ENCODE results near the gene AVPR1B. TPM values are rescaled to one million over a fixed set of nuclear protein-coding genes. Genes with fewer than 3 reads are reported as not detected.

AVPR1B gene
- total RNA-seq, 1 experiment from 2014 or later, result 0.22 TPM

DNA sequence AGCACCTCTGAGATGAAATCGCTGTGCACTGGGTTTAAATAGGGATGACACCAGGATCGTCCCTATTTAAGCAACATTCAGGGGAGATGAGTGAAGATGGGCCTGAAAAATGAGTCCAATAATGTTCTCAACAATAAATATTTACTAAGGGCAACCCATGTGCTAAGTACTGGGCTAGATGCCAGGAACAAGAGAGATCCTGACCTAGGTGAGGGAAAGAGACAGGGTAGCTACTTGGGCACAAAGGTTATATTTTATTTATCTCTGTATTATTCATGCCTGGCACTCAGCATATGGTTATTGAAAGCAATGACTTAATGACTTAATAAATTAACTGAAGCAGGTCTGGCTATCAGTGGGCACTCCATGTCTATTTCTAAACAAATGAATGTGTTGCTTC, 27.4 kb upstream of the AVPR1B start:
- ChIA-PET CTCF (no interaction called here), POLR2A (ENCODE audit: unreplicated experiment) (interaction anchor here (0.7 kb wide), 1 partner anchor 100 kb away, joined by 3 read pairs; no protein-coding TSS in a partner anchor)
- Histone ChIP-seq H3K4me2 (ENCODE audit: low read length) (no peak overlapping the region), H2AFZ (ENCODE audit: low read length) (no peak overlapping the region), H3K36me3 (ENCODE audit: low read depth, low read length) (no peaks in the 10 kb centered on the region), H3K9ac (ENCODE audit: low read length) (no peak overlapping the region), H3F3A (ENCODE audit: low read length, unreplicated experiment) (no peaks in the 10 kb centered on the region), H3K9me2 (replicated peaks; ENCODE audit: low read length) (peaks cover 6% of the 10 kb centered on the region; the same call in 1 of the 2 replicates), H4K20me1 (ENCODE audit: low read length) (no peaks in the 10 kb centered on the region), H3K27me3 (ENCODE audit: low read length) (peaks cover 46% of the 10 kb centered on the region), H3K27ac (ENCODE audit: low read length) (no peak overlapping the region), H3K4me1 (ENCODE audit: insufficient read depth, low read length) (no peaks in the 10 kb centered on the region), H3K79me2 (ENCODE audit: low read length) (no peaks in the 10 kb centered on the region), H3K9me3 (ENCODE audit: low read length) (no peaks in the 10 kb centered on the region), H3K4me3 (ENCODE audit: low read length) (no peak overlapping the region)
- intact Hi-C loops (cut with micrococcal nuclease), result no loop called here
- no peak for TF ChIP-seq EZH2 (IDR thresholded peaks at IDR 0.05; ENCODE audit: low read length, unreplicated experiment)
- TF ChIP-seq, protein P1, sequence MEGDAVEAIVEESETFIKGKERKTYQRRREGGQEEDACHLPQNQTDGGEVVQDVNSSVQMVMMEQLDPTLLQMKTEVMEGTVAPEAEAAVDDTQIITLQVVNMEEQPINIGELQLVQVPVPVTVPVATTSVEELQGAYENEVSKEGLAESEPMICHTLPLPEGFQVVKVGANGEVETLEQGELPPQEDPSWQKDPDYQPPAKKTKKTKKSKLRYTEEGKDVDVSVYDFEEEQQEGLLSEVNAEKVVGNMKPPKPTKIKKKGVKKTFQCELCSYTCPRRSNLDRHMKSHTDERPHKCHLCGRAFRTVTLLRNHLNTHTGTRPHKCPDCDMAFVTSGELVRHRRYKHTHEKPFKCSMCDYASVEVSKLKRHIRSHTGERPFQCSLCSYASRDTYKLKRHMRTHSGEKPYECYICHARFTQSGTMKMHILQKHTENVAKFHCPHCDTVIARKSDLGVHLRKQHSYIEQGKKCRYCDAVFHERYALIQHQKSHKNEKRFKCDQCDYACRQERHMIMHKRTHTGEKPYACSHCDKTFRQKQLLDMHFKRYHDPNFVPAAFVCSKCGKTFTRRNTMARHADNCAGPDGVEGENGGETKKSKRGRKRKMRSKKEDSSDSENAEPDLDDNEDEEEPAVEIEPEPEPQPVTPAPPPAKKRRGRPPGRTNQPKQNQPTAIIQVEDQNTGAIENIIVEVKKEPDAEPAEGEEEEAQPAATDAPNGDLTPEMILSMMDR (conservative IDR thresholded peaks at IDR 0.05; ENCODE audit: low read depth, low read length), result no peak
- no peak for TF ChIP-seq EZH2phosphoT487 (IDR thresholded peaks at IDR 0.05; ENCODE audit: borderline replicate concordance, low read length)
- DNase-seq (no peak), ATAC-seq (no peak; the same call in 1 of the 2 replicates)
- no TSS peak for BruUV-seq (replicated peaks)

DNA sequence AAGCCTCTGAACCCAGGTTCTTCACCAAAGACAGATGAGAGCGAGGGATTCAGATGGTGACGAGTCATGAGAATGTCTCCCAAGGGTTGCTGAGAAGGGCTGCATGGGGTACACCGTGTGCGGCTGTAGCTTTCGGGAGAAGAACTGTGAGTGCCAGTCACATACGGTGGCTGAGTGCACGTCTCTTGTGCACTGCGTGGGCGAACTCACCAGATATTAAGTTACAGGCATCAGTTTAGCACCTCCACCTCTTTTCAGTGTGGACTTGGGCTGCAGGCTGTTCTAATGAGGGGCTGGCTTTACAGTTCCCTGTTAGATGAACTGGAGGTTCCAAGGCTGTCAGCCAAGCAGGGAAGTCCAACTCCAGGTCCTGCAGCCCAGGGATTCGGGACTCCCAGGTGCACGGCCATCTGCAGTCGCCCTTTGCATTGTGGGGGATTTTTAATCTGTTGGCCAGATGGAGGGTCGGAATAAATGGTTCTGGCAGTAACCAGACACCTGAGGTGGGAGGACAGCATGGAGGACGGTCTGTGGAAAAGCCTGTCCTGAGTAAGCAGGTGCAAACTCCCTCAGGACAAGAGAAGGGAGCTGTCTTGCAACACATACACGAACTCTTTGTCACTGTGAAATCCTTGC, 26.5 kb upstream of the AVPR1B start:
- H3K9me3 ChIP-seq (ENCODE audit: low read length), result no peaks in the 10 kb centered on the region
- H3F3A ChIP-seq (ENCODE audit: low read length, unreplicated experiment), result no peaks in the 10 kb centered on the region
- intact Hi-C loops (cut with micrococcal nuclease), result no loop called here
- no peak overlapping the region for H2AFZ ChIP-seq (ENCODE audit: low read length)
- no peak overlapping the region for H3K4me3 ChIP-seq (ENCODE audit: low read length)
- ChIA-PET CTCF (no interaction called here), POLR2A (ENCODE audit: unreplicated experiment) (no interaction called here)
- peaks cover 3% of the 10 kb centered on the region; the same call in 1 of the 2 replicates for H3K9me2 ChIP-seq (replicated peaks; ENCODE audit: low read length)
- no peaks in the 10 kb centered on the region for H3K36me3 ChIP-seq (ENCODE audit: low read depth, low read length)
- H3K79me2 ChIP-seq (ENCODE audit: low read length), result no peaks in the 10 kb centered on the region
- TF ChIP-seq, protein P1 (conservative IDR thresholded peaks at IDR 0.05; ENCODE audit: low read depth, low read length), result no peak
- TF ChIP-seq EZH2phosphoT487 (IDR thresholded peaks at IDR 0.05; ENCODE audit: borderline replicate concordance, low read length) (no peak), EZH2 (IDR thresholded peaks at IDR 0.05; ENCODE audit: low read length, unreplicated experiment) (no peak)
- ATAC-seq, result peak; percentile 24; the same call in 1 of the 2 replicates
- no peak overlapping the region for H3K4me2 ChIP-seq (ENCODE audit: low read length)
- H4K20me1 ChIP-seq (ENCODE audit: low read length), result no peaks in the 10 kb centered on the region
- peaks cover 51% of the 10 kb centered on the region for H3K27me3 ChIP-seq (ENCODE audit: low read length)
- BruUV-seq (replicated peaks), result no TSS peak
- H3K9ac ChIP-seq (ENCODE audit: low read length), result no peak overlapping the region
- no peaks in the 10 kb centered on the region for H3K4me1 ChIP-seq (ENCODE audit: insufficient read depth, low read length)
- no peak overlapping the region for H3K27ac ChIP-seq (ENCODE audit: low read length)
- DNase-seq, result no peak

DNA sequence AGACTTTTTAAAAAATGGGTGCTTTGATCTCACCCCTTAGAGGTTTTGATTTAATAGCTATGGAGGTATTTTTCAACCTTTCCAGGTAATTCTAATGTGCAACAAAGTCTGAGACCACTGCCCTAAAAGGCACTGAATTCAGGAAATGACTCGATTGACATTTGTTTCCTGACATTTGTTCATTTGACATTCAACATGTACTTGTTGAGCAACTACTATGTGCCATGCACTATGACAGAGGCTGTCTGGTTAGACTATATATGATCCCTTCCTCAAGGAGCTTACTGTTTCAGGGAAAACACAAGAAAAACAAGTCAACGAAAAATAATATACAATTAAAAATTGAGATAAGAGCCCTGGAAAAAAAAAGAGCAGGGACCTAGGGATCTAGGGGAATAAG, 25.6 kb upstream of the AVPR1B start:
- no peaks in the 10 kb centered on the region; the same call in 1 of the 2 replicates for H3K9me2 ChIP-seq (replicated peaks; ENCODE audit: low read length)
- TF ChIP-seq, protein P1 (conservative IDR thresholded peaks at IDR 0.05; ENCODE audit: low read depth, low read length), result no peak
- TF ChIP-seq EZH2phosphoT487 (IDR thresholded peaks at IDR 0.05; ENCODE audit: borderline replicate concordance, low read length) (no peak), EZH2 (IDR thresholded peaks at IDR 0.05; ENCODE audit: low read length, unreplicated experiment) (no peak)
- H3K27ac ChIP-seq (ENCODE audit: low read length), result no peak overlapping the region
- CTCF ChIA-PET, result no interaction called here
- no peaks in the 10 kb centered on the region for H3F3A ChIP-seq (ENCODE audit: low read length, unreplicated experiment)
- no peaks in the 10 kb centered on the region for H3K79me2 ChIP-seq (ENCODE audit: low read length)
- no peaks in the 10 kb centered on the region for H3K4me1 ChIP-seq (ENCODE audit: insufficient read depth, low read length)
- no peak overlapping the region for H2AFZ ChIP-seq (ENCODE audit: low read length)
- H3K4me3 ChIP-seq (ENCODE audit: low read length), result no peak overlapping the region
- DNase-seq, result no peak
- no peaks in the 10 kb centered on the region for H4K20me1 ChIP-seq (ENCODE audit: low read length)
- no peaks in the 10 kb centered on the region for H3K36me3 ChIP-seq (ENCODE audit: low read depth, low read length)
- H3K9ac ChIP-seq (ENCODE audit: low read length), result no peak overlapping the region
- H3K27me3 ChIP-seq (ENCODE audit: low read length), result peaks cover 60% of the 10 kb centered on the region
- no peak for ATAC-seq
- POLR2A ChIA-PET (ENCODE audit: unreplicated experiment), result no interaction called here
- no TSS peak for BruUV-seq (replicated peaks)
- intact Hi-C loops (cut with micrococcal nuclease), result no loop called here
- no peak overlapping the region for H3K4me2 ChIP-seq (ENCODE audit: low read length)
- H3K9me3 ChIP-seq (ENCODE audit: low read length), result no peaks in the 10 kb centered on the region

Measured in PC-3 (cell line).